Gastrocnemius medialis (tissue), 4 donors: ENCODE data around the gene PPFIBP1.
"Not testable (repeated sequence)": the region's sequence is repeated elsewhere in the genome, so short reads cannot be mapped to it uniquely, and the experiment has no call there.

ENCODE experiments used
- POLR2A ChIP-seq, 2 donors: fragments of 450-650 bp; IDR thresholded peaks; one replicate each; pipeline ENCODE4 v1.6.1; 2017; ENCODE audit warnings: antibody characterized with exemption in 2 of 2, mild to moderate bottlenecking in 2 of 2, moderate library complexity in 2 of 2
- TF ChIP-seq, protein P1 (sequence below), 5 experiments: fragments of 450-650 bp in 3 of 5; fragments of 200-600 bp in 2 of 5; sonication (generic) in 2 of 5; IDR thresholded peaks in 4 of 5; conservative IDR thresholded peaks in 1 of 5; 1 replicate in 4 of 5; 2 replicates in 1 of 5; pipeline ENCODE4 v1.5.1; 2016 to 2019; ENCODE audit warnings: antibody characterized with exemption in 5 of 5, mild to moderate bottlenecking in 3 of 5, moderate library complexity in 3 of 5

DNA sequence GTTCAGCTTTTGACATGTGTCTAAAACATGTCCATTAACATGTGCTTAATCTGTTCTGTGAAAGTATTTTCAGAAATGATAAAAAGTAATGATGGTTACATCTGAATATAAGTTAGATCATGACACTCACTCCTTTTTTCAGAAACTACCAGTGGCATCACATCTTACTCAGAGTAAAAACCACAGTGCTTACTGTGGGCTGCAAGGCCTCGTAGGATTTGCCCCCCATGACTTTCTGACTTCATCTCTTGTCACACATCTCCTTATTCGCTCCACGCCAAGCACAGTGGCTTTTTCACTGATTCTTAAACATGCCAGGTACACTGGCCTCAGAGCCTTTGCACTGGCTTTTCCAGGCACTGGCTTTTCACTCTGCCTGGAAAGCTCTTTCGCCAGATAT lies 112.6 kb downstream of the PPFIBP1 start:
- TF ChIP-seq, protein P1, sequence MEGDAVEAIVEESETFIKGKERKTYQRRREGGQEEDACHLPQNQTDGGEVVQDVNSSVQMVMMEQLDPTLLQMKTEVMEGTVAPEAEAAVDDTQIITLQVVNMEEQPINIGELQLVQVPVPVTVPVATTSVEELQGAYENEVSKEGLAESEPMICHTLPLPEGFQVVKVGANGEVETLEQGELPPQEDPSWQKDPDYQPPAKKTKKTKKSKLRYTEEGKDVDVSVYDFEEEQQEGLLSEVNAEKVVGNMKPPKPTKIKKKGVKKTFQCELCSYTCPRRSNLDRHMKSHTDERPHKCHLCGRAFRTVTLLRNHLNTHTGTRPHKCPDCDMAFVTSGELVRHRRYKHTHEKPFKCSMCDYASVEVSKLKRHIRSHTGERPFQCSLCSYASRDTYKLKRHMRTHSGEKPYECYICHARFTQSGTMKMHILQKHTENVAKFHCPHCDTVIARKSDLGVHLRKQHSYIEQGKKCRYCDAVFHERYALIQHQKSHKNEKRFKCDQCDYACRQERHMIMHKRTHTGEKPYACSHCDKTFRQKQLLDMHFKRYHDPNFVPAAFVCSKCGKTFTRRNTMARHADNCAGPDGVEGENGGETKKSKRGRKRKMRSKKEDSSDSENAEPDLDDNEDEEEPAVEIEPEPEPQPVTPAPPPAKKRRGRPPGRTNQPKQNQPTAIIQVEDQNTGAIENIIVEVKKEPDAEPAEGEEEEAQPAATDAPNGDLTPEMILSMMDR (IDR thresholded peaks at IDR 0.05 in 4 of 5, conservative IDR thresholded peaks at IDR 0.05 in 1 of 5) = not testable (repeated sequence)
- TF ChIP-seq POLR2A (IDR thresholded peaks at IDR 0.05) = not testable (repeated sequence)
